Sciatic nerve (tissue), 2 donors: ENCODE measurements around the gene PCDHA13. TPM values are rescaled to one million over a fixed set of nuclear protein-coding genes. Genes with fewer than 3 reads are reported as not detected.
"Not testable (repeated sequence)": the region's sequence is repeated elsewhere in the genome, so short reads cannot be mapped to it uniquely, and the experiment has no call there.

ENCODE experiments used
- ATAC-seq: fragments of 200-7000 bp; cut with Tn5 transposase; one replicate; pipeline ENCODE4 v1.9.1; 2020; ENCODE audit warnings: mild to moderate bottlenecking, moderate library complexity
- DNase-seq: peaks from one replicate; pipeline ENCODE4 v3.0.0-alpha.2; 2020; ENCODE audit warnings: low spot score
- intact Hi-C: fragments of 100-400 bp; cut with DNase I; formaldehyde crosslinking; loops from one replicate; pipeline ENCODE4 v1.14.2; 2022
- total RNA-seq: library from RNA; stranded (reverse); fragmentation: NEBNext Ultra II Directional; extraction: Animal tissue kit (Norgen Biotek cat#: 25700); gene quantifications from one replicate; pipeline ENCODE4 v1.2.1, GENCODE V29; 2021
- donor health status: DM: no; HTN: no; CAD: no.
- donor health status: DM: no; HTN: no; CAD: no.

PCDHA13 gene, protein sequence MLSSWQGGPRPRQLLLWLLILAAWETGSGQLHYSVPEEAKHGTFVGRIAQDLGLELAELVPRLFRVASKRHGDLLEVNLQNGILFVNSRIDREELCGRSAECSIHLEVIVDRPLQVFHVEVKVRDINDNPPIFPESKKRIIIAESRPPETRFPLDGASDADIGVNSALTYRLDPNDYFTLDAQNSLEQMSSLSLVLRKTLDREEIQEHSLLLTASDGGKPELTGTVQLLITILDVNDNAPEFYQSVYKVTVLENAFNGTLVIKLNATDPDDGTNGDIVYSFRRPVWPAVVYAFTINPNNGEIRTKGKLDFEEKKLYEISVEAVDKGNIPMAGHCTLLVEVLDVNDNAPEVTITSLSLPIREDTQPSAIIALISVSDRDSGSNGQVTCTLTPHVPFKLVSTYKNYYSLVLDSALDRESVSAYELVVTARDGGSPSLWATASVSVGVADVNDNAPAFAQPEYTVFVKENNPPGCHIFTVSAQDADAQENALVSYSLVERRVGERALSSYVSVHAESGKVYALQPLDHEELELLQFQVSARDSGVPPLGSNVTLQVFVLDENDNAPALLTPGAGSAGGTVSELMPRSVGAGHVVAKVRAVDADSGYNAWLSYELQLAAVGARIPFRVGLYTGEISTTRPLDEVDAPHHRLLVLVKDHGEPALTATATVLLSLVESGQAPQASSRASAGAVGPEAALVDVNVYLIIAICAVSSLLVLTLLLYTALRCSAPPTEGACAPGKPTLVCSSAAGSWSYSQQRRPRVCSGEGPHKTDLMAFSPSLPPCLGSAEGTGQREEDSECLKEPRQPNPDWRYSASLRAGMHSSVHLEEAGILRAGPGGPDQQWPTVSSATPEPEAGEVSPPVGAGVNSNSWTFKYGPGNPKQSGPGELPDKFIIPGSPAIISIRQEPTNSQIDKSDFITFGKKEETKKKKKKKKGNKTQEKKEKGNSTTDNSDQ
- 0.85 TPM for total RNA-seq

DNA sequence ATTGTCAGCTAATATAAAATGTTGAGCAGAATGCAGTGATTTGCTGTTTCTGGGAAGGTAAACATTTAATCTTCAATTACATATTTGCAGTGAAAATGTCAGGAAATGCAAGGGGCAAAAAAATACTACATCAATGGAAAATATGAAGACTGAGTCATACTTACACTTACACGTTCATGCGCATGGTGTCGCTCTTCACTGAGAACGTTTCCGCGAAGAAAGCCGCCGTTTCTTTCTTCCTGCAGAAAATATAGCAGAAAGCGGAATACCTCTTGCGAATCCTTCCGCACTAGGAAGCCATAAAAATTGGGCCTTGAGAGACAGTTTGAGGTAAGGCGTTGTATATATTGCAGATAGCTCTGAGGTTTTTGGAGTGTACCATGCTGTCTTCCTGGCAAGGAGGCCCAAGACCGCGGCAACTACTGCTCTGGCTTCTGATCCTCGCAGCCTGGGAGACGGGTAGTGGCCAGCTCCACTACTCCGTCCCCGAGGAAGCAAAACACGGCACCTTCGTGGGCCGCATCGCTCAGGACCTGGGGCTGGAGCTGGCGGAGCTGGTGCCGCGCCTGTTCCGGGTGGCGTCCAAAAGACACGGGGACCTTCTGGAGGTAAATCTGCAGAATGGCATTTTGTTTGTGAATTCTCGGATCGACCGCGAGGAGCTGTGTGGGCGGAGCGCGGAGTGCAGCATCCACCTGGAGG, at the start of gene PCDHA13:
Gene PCDHA13, plus strand, starts transcription at position 236 of the 702 bp plus-strand sequence. Its CDS starts 145 bp downstream, at position 381.
- ATAC-seq (no peak), DNase-seq (no peak)
- intact Hi-C loops: no loop called here

DNA sequence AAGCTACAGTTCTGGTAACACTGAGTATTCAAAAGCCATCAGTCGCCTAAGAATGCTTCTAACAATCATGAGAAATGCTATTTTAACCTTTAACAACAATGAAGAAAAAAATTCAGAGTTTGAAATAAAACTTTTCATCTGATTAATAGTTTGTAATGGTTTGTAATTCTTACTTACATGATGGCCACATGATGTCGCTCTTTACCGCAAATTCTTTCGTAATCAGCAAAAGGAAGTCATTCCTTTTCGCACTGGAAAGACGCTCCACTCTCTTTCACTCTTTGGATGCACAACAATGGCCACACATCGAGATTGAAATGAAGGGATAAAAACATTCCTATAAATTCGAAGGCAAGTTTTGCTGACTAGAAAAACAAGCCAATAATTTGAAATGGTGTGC, 47.9 kb upstream of the PCDHA13 start, which contains the start of gene PCDHA7:
Gene PCDHA7, plus strand, starts transcription at position 277 of the 400 bp plus-strand sequence. Its CDS starts 115 bp downstream, at position 392.
- intact Hi-C loops: no loop called here

DNA sequence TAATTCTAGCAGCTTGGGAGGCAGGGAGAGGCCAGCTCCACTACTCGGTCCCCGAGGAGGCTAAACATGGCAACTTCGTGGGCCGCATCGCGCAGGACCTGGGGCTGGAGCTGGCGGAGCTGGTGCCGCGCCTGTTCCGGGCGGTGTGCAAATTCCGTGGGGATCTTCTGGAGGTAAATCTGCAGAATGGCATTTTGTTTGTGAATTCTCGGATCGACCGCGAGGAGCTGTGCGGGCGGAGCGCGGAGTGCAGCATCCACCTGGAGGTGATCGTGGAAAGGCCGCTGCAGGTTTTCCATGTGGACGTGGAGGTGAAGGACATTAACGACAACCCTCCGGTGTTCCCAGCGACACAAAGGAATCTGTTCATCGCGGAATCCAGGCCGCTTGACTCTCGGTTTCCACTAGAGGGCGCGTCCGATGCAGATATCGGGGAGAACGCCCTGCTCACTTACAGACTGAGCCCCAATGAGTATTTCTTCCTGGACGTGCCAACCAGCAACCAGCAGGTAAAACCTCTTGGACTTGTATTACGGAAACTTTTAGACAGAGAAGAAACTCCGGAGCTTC, 47.4 kb upstream of the PCDHA13 start:
- DNase-seq, intact Hi-C loops, ATAC-seq: not testable (repeated sequence)

More for the DNA sequence above, 47.9 kb upstream of the PCDHA13 start, which contains the start of gene PCDHA7:
- DNase-seq (no peak), ATAC-seq (no peak)

DNA sequence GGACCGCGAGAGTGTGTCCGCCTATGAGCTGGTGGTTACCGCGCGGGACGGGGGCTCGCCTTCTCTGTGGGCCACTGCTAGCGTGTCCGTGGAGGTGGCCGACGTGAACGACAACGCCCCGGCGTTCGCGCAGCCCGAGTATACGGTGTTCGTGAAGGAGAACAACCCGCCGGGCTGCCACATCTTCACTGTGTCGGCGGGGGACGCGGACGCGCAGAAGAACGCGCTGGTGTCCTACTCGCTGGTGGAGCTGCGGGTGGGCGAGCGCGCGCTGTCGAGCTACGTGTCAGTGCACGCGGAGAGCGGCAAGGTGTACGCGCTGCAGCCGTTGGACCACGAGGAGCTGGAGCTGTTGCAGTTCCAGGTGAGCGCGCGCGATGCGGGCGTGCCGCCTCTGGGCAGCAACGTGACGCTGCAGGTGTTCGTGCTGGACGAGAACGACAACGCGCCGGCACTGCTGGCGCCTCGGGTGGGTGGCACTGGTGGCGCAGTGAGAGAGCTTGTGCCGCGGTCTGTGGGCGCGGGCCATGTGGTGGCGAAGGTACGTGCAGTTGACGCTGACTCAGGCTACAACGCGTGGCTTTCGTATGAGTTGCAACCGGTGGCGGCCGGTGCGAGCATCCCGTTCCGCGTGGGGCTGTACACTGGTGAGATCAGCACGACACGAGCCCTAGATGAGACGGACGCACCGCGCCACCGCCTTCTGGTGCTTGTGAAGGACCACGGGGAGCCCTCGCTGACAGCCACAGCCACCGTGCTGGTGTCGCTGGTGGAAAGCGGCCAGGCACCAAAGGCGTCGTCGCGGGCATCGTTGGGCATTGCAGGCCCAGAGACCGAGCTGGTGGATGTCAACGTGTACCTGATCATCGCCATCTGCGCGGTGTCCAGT, 46.1 kb upstream of the PCDHA13 start:
- intact Hi-C loops: no loop called here
- ATAC-seq (no peak), DNase-seq (no peak)

DNA sequence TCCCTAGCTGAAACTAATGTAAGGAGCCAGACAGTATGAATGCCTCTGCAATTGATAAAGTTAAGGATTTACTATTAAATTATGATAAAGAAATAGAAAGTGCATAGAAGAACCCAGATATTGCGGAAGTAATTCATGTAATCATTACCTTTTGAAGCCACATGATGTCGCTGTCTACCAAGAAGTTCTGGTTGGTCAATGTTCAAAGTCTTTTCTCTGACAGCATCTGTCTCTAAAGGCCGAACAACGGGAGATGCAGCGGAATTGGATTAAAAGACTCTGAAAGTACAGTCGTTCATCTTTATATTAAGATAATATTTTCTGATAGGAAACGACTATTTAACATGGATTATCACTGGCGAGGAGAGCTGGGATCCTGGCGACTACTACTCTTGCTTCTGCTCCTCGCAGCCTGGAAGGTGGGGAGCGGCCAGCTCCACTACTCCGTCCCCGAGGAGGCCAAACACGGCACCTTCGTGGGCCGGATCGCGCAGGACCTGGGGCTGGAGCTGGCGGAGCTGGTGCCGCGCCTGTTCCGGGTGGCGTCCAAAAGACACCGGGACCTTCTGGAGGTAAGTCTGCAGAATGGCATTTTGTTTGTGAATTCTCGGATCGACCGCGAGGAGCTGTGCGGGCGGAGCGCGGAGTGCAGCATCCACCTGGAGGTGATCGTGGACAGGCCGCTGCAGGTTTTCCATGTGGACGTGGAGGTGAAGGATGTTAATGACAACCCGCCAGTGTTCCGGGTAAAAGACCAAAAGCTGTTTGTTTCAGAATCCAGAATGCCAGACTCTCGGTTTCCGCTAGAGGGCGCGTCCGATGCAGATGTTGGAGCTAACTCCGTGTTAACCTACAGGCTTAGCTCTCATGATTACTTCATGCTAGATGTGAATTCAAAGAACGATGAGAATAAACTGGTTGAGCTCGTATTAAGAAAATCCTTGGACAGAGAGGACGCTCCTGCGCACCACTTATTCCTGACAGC, 40.7 kb upstream of the PCDHA13 start, which contains the start of gene PCDHA8:
Gene PCDHA8, plus strand, starts transcription at position 210 of the 985 bp plus-strand sequence. Its CDS starts 135 bp downstream, at position 345.
- DNase-seq (no peak), ATAC-seq (no peak)
- intact Hi-C loops: no loop called here

DNA sequence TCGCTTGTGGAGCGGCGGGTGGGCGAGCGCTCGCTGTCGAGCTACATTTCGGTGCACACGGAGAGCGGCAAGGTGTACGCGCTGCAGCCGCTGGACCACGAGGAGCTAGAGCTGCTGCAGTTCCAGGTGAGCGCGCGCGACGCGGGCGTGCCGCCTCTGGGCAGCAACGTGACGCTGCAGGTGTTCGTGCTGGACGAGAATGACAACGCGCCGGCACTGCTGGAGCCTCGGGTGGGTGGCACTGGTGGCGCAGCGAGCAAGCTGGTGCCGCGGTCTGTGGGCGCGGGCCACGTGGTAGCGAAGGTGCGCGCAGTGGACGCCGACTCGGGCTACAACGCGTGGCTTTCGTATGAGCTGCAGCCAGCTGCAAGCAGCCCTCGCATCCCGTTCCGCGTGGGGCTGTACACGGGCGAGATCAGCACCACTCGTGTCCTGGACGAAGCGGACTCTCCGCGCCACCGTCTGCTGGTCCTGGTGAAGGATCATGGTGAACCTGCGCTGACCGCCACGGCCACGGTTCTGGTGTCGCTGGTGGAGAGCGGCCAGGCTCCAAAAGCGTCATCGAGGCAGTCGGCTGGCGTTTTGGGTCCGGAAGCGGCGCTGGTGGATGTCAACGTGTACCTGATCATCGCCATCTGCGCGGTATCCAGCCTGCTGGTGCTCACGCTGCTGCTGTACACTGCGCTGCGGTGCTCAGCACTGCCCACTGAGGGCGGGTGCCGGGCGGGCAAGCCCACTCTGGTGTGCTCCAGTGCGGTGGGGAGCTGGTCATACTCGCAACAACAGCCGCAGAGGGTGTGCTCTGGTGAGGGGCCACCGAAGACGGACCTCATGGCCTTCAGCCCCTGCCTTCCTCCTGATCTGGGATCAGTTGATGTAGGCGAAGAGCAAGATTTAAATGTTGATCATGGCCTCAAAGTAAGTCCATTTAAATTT, 38.9 kb upstream of the PCDHA13 start:
- DNase-seq (no peak), ATAC-seq (no peak)
- intact Hi-C loops: no loop called here

DNA sequence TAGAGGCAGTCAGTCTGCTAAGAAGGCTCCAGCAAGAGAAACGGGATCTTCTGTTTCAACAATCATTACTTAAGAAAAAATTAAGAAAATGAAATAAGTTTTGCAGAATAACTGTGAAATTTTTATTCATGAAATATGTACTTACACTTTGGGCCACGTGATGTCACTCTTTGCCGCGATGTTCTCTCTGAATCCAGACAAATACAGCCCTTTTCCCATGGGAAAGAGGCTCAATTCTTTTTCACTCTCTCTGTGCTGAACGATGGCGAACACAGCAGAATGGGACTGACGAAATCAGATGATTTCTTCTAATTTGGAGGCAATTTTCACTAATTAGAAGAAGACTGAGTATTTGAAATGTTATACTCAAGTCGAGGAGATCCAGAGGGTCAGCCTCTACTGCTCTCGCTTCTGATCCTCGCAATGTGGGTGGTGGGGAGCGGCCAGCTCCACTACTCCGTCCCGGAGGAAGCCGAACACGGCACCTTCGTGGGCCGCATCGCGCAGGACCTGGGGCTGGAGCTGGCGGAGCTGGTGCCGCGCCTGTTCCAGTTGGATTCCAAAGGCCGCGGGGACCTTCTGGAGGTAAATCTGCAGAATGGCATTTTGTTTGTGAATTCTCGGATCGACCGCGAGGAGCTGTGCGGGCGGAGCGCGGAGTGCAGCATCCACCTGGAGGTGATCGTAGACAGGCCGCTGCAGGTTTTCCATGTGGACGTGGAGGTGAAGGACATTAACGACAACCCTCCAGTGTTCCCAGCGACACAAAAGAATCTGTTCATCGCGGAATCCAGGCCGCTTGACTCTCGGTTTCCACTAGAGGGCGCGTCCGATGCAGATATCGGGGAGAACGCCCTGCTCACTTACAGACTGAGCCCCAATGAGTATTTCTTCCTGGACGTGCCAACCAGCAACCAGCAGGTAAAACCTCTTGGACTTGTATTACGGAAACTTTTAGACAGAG, 33.5 kb upstream of the PCDHA13 start, which contains the start of gene PCDHA9:
Gene PCDHA9, plus strand, starts transcription at position 244 of the 964 bp plus-strand sequence. Its CDS starts 114 bp downstream, at position 358.
- ATAC-seq, DNase-seq, intact Hi-C loops: not testable (repeated sequence)

DNA sequence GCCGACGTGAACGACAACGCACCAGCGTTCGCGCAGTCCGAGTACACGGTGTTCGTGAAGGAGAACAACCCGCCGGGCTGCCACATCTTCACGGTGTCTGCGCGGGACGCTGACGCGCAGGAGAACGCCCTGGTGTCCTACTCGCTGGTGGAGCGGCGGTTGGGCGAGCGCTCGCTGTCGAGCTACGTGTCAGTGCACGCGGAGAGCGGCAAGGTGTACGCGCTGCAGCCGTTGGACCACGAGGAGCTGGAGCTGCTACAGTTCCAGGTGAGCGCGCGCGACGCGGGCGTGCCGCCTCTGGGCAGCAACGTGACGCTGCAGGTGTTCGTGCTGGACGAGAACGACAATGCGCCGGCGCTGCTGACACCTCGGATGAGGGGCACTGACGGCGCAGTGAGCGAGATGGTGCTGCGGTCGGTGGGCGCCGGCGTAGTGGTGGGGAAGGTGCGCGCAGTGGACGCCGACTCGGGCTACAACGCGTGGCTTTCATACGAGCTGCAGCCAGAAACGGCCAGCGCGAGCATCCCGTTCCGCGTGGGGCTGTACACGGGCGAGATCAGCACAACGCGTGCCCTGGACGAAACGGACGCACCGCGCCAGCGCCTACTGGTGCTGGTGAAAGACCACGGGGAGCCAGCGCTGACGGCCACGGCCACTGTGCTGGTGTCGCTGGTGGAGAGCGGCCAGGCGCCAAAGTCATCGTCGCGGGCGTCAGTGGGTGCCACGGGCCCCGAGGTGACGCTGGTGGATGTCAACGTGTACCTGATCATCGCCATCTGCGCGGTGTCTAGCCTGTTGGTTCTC, 31.9 kb upstream of the PCDHA13 start:
- DNase-seq, ATAC-seq, intact Hi-C loops: not testable (repeated sequence)

DNA sequence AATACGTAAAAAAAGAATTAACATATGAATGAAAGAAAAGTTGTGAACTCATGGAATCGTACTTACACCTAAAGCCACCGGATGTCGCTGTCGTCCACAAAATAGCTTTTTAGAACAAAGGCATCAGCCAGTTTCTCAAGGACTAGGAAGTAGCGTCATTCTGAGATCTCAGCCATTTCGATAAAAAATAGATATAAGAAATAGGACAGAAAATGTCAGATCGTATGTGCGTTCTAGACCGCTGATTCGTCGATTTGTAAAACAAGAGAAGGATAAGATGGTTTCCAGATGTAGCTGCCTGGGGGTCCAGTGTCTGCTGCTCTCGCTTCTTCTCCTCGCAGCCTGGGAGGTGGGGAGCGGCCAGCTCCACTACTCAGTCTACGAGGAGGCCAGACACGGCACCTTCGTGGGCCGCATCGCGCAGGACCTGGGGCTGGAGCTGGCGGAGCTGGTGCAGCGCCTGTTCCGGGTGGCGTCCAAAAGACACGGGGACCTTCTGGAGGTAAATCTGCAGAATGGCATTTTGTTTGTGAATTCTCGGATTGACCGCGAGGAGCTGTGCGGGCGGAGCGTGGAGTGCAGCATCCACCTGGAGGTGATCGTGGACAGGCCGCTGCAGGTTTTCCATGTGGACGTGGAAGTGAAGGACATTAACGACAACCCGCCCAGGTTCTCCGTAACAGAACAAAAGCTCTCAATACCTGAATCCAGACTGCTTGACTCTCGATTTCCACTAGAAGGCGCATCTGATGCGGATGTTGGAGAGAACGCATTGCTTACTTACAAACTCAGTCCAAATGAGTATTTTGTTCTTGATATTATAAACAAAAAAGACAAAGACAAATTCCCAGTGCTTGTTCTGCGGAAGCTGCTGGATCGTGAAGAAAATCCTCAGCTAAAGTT, 25.9 kb upstream of the PCDHA13 start, which contains the start of gene PCDHA10:
Gene PCDHA10, plus strand, starts transcription at position 126 of the 903 bp plus-strand sequence. Its CDS starts 152 bp downstream, at position 278.
- no peak for DNase-seq
- intact Hi-C loops: no loop called here
- no peak for ATAC-seq

DNA sequence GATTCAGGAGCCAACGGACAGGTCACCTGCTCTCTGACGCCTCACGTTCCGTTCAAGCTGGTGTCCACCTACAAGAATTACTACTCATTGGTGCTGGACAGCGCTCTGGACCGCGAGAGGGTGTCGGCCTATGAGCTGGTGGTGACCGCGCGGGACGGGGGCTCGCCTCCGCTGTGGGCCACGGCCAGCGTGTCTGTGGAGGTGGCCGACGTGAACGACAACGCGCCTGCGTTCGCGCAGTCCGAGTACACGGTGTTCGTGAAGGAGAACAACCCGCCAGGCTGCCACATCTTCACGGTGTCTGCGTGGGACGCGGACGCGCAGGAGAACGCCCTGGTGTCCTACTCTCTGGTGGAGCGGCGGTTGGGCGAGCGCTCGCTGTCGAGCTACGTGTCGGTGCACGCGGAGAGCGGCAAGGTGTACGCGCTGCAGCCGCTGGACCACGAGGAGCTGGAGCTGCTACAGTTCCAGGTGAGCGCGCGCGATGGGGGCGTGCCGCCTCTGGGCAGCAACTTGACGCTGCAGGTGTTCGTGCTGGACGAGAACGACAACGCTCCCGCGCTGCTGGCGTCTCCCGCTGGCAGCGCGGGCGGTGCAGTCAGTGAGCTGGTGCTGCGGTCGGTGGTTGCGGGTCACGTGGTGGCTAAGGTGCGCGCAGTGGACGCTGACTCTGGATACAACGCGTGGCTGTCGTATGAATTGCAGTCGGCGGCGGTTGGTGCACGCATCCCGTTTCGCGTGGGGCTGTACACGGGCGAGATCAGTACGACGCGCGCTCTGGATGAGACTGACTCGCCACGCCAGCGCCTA, 24.5 kb upstream of the PCDHA13 start:
- intact Hi-C loops: no loop called here
- DNase-seq: no peak
- no peak for ATAC-seq

DNA sequence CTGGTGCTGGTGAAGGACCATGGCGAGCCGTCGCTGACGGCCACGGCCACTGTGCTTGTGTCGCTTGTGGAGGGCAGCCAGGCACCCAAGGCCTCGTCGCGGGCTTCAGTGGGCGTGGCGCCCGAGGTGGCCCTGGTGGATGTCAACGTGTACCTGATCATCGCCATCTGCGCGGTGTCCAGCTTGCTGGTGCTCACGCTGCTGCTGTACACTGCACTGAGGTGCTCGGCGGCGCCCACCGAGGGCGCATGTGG, 24.0 kb upstream of the PCDHA13 start:
- no peak for ATAC-seq
- intact Hi-C loops: no loop called here
- DNase-seq: no peak
